Testis (tissue), 3 donors: ENCODE results near the gene DNAH9. TPM values are rescaled to one million over a fixed set of nuclear protein-coding genes. Genes with fewer than 3 reads are reported as not detected.

Experiments used
- DNase-seq: peaks from one replicate; pipeline ENCODE4 v3.0.0-alpha.2; 2019
- H3K27ac ChIP-seq, 2 donors: fragments of 200-600 bp; sonication (generic); one replicate each; pipeline ENCODE4 v1.5.1; 2019
- H3K27me3 ChIP-seq: fragments of 200-600 bp; sonication (generic); one replicate; pipeline ENCODE4 v1.5.1; 2019
- H3K36me3 ChIP-seq: fragments of 200-600 bp; sonication (generic); one replicate; pipeline ENCODE4 v1.5.1; 2017; ENCODE audit warnings: low read depth; ENCODE audit errors: missing control alignments
- H3K4me1 ChIP-seq: fragments of 200-600 bp; sonication (generic); one replicate; pipeline ENCODE4 v1.5.1; 2019
- H3K4me3 ChIP-seq, 2 donors: fragments of 200-600 bp; sonication (generic); one replicate each; pipeline ENCODE4 v1.5.1; 2017 to 2019
- H3K9me3 ChIP-seq: fragments of 200-600 bp; sonication (generic); one replicate; pipeline ENCODE4 v1.5.1; 2017
- CTCF ChIP-seq, 3 experiments: fragments of 450-650 bp in 2 of 3; fragments of 200-600 bp in 1 of 3; sonication (generic) in 1 of 3; IDR thresholded peaks; one replicate each; pipeline ENCODE4 v1.5.1; 2016 to 2019; ENCODE audit warnings: antibody characterized with exemption in 3 of 3, mild to moderate bottlenecking in 2 of 3, moderate library complexity in 1 of 3
- POLR2A ChIP-seq: fragments of 450-650 bp; IDR thresholded peaks from one replicate; pipeline ENCODE4 v1.6.1; 2017; ENCODE audit warnings: antibody characterized with exemption, mild to moderate bottlenecking, moderate library complexity
- WGBS, 2 donors: methylation state at CpG; one replicate each; pipeline ENCODE4 v1.1.5; 2018; 5-methylcytosine and 5-hydroxymethylcytosine counted together
- intact Hi-C: fragments of 100-400 bp; cut with DNase I; formaldehyde crosslinking; loops from one replicate; pipeline ENCODE4 v1.15.1; 2023; ENCODE audit warnings: low total_unique reads
- polyA plus RNA-seq: library from polyadenylated mRNA; stranded (reverse); fragments of 350-450 nt; fragmentation: Illumina TruSeq; extraction: RNeasy Lipid Tissue Mini Kit (QIAGEN cat#74804); gene quantifications from one replicate; pipeline ENCODE4 v1.2.3, GENCODE V29; 2014; ENCODE audit warnings: low read depth, low replicate concordance; ENCODE audit not compliant: insufficient read depth
- total RNA-seq, 2 donors: library from RNA; depleted of rRNA; stranded (reverse); fragments of >200 nt; gene quantifications; one replicate each; pipeline ENCODE4 v1.2.3, GENCODE V29; 2016

The DNAH9 gene
- total and polyA plus RNA-seq, 3 donors from 2014 or later = 15.4 to 22.9 (median 19.4) TPM

- no peak for DNase-seq
- Histone ChIP-seq H3K9me3 (no peaks in the 10 kb centered on the region), H3K4me3 (no peak overlapping the region), H3K36me3 (no peaks in the 10 kb centered on the region), H3K4me1 (peaks cover 2% of the 10 kb centered on the region), H3K27me3 (no peaks in the 10 kb centered on the region), H3K27ac (no peak overlapping the region)
- no peak for TF ChIP-seq CTCF (IDR thresholded peaks at IDR 0.05)
- no peak for TF ChIP-seq POLR2A
- intact Hi-C loops = no loop called here
- 78 to 79% methylated on average over 6 of the region's 6 CpGs for WGBS, 2 donors
Observed at GRCh38 chr17:11924076-11924475, 325.8 kb downstream of the DNAH9 start.

- no peaks in the 10 kb centered on the region for H3K27me3 ChIP-seq
- H3K4me1 ChIP-seq = peaks cover 2% of the 10 kb centered on the region
- H3K36me3 ChIP-seq = no peaks in the 10 kb centered on the region
- no peak overlapping the region for H3K27ac ChIP-seq
- WGBS, 2 donors = 55 to 56% methylated on average over 4 to 6 of the region's 6 CpGs
- no peak for TF ChIP-seq CTCF (IDR thresholded peaks at IDR 0.05)
- no peak for TF ChIP-seq POLR2A
- DNase-seq = no peak
- intact Hi-C loops = no loop called here
- no peak overlapping the region for H3K4me3 ChIP-seq
- H3K9me3 ChIP-seq = no peaks in the 10 kb centered on the region
Observed at GRCh38 chr17:11925262-11926021, 327.2 kb downstream of the DNAH9 start.

GRCh38 chr17:11928436-11928835 is 330.2 kb downstream of the DNAH9 start:
- intact Hi-C loops = no loop called here
- peaks cover 2% of the 10 kb centered on the region for H3K4me1 ChIP-seq
- H3K9me3 ChIP-seq = no peaks in the 10 kb centered on the region
- H3K36me3 ChIP-seq = no peaks in the 10 kb centered on the region
- WGBS, 2 donors = 50% methylated on average over 4 of the region's 4 CpGs
- no peak for DNase-seq
- no peaks in the 10 kb centered on the region for H3K27me3 ChIP-seq
- H3K27ac ChIP-seq = no peak overlapping the region
- no peak for TF ChIP-seq POLR2A
- no peak for TF ChIP-seq CTCF (IDR thresholded peaks at IDR 0.05)
- H3K4me3 ChIP-seq = no peak overlapping the region

- Histone ChIP-seq H3K4me1 (peaks cover 2% of the 10 kb centered on the region), H3K9me3 (no peaks in the 10 kb centered on the region), H3K27me3 (no peaks in the 10 kb centered on the region), H3K4me3 (no peak overlapping the region), H3K27ac (no peak overlapping the region), H3K36me3 (no peaks in the 10 kb centered on the region)
- TF ChIP-seq POLR2A (no peak), CTCF (IDR thresholded peaks at IDR 0.05) (no peak)
- DNase-seq = no peak
- WGBS, 2 donors = 89 to 90% methylated on average over 10 of the region's 10 CpGs
- intact Hi-C loops = no loop called here
Observed at GRCh38 chr17:11932337-11932898, 334.1 kb downstream of the DNAH9 start.
